Thyroid gland (tissue), 4 donors: ENCODE data around the gene AQP12B. TPM values are rescaled to one million over a fixed set of nuclear protein-coding genes. Genes with fewer than 3 reads are reported as not detected.

Experiments used
- DNase-seq, 2 donors: peaks; one replicate each; pipeline ENCODE4 v3.0.0-alpha.2; 2019
- H3K27ac ChIP-seq, 3 donors: fragments of 200-600 bp; sonication (generic); 1 replicate in 2 of 3; 2 replicates in 1 of 3; pipeline ENCODE4 v1.5.1; 2016 to 2019; ENCODE audit warnings: mild to moderate bottlenecking in 1 of 3, moderate library complexity in 1 of 3
- H3K27me3 ChIP-seq: fragments of 200-600 bp; sonication (generic); one replicate; pipeline ENCODE4 v1.5.1; 2019
- H3K36me3 ChIP-seq, 2 donors: fragments of 200-600 bp; sonication (generic); one replicate each; pipeline ENCODE4 v1.5.1; 2016 to 2019
- H3K4me1 ChIP-seq, 2 donors: fragments of 200-600 bp; sonication (generic); one replicate each; pipeline ENCODE4 v1.5.1; 2017 to 2019
- H3K4me3 ChIP-seq, 3 donors: fragments of 200-600 bp; sonication (generic); replicated peaks in 1 of 3; 1 replicate in 2 of 3; 2 replicates in 1 of 3; pipeline ENCODE4 v1.5.1; 2016; ENCODE audit warnings: mild to moderate bottlenecking in 1 of 3
- H3K9me3 ChIP-seq: fragments of 200-600 bp; sonication (generic); one replicate; pipeline ENCODE4 v1.5.1; 2017
- CTCF ChIP-seq, 6 experiments: fragments of 200-600 bp in 3 of 6; fragments of 450-650 bp in 3 of 6; sonication (generic) in 3 of 6; IDR thresholded peaks; one replicate each; pipeline ENCODE4 v1.5.1; 2016 to 2019; ENCODE audit warnings: antibody characterized with exemption in 6 of 6, mild to moderate bottlenecking in 2 of 6, inconsistent platforms in 1 of 6, moderate library complexity in 1 of 6
- POLR2A ChIP-seq, 2 donors: fragments of 450-650 bp; IDR thresholded peaks; one replicate each; pipeline ENCODE4 v1.6.1; 2017; ENCODE audit warnings: antibody characterized with exemption in 2 of 2, mild to moderate bottlenecking in 2 of 2, moderate library complexity in 1 of 2
- WGBS, 2 donors: methylation state at CpG; one replicate each; pipeline ENCODE4 v1.1.5; 2017; 5-methylcytosine and 5-hydroxymethylcytosine counted together
- intact Hi-C: fragments of 100-400 bp; cut with DNase I; formaldehyde crosslinking; loops from one replicate; pipeline ENCODE4 v1.15.1; 2023
- total RNA-seq, 4 donors: library from RNA; depleted of rRNA; stranded (reverse); fragments of >200 nt; gene quantifications; one replicate each; pipeline ENCODE4 v1.2.3, GENCODE V29; 2016

AQP12B gene
- total RNA-seq, 4 donors from 2014 or later = 0.13 TPM; not detected in 3

- intact Hi-C loops = no loop called here
- Histone ChIP-seq H3K9me3 (no peaks in the 10 kb centered on the region), H3K36me3 (no peaks in the 10 kb centered on the region), H3K4me1 (no peaks in the 10 kb centered on the region), H3K4me3 (no peak overlapping the region), H3K27ac (no peak overlapping the region), H3K27me3 (no peaks in the 10 kb centered on the region)
- WGBS, 2 donors = 92 to 93% methylated on average over 16 to 31 of the region's 31 CpGs
- no peak for DNase-seq
- TF ChIP-seq POLR2A (IDR thresholded peaks at IDR 0.05) = no peak
- TF ChIP-seq CTCF (IDR thresholded peaks at IDR 0.05) = no peak
These were observed 35.2 kb upstream of the AQP12B start for GRCh38 chr2:240717681-240718581.

- intact Hi-C loops = no loop called here
These were observed 34.5 kb upstream of the AQP12B start for GRCh38 chr2:240717181-240717641.

GRCh38 chr2:240716130-240716798 is 33.6 kb upstream of the AQP12B start:
- no peaks in the 10 kb centered on the region for H3K27me3 ChIP-seq
- 91 to 92% methylated on average over 21 to 23 of the region's 23 CpGs for WGBS, 2 donors
- H3K36me3 ChIP-seq = no peaks in the 10 kb centered on the region
- H3K27ac ChIP-seq = no peak overlapping the region
- no peaks in the 10 kb centered on the region for H3K4me1 ChIP-seq
- intact Hi-C loops = no loop called here
- DNase-seq = no peak
- TF ChIP-seq POLR2A (IDR thresholded peaks at IDR 0.05) = no peak
- TF ChIP-seq CTCF (IDR thresholded peaks at IDR 0.05) = no peak
- no peaks in the 10 kb centered on the region for H3K9me3 ChIP-seq
- H3K4me3 ChIP-seq = no peak overlapping the region

More at GRCh38 chr2:240717181-240717641, 34.5 kb upstream of the AQP12B start:
- Histone ChIP-seq H3K4me3 (no peak overlapping the region), H3K4me1 (no peaks in the 10 kb centered on the region), H3K27me3 (no peaks in the 10 kb centered on the region), H3K36me3 (no peaks in the 10 kb centered on the region), H3K27ac (no peak overlapping the region), H3K9me3 (no peaks in the 10 kb centered on the region)
- TF ChIP-seq POLR2A (IDR thresholded peaks at IDR 0.05) (no peak), CTCF (IDR thresholded peaks at IDR 0.05) (no peak)
- WGBS, 2 donors = 80 to 84% methylated on average over 10 to 15 of the region's 18 CpGs
- no peak for DNase-seq

- no peak for DNase-seq
- H3K27ac ChIP-seq = no peak overlapping the region
- 62 to 88% methylated on average over 10 to 19 of the region's 23 CpGs for WGBS, 2 donors
- no peaks in the 10 kb centered on the region for H3K4me1 ChIP-seq
- no peak for TF ChIP-seq POLR2A (IDR thresholded peaks at IDR 0.05)
- no peak for TF ChIP-seq CTCF (IDR thresholded peaks at IDR 0.05)
- no peak overlapping the region for H3K4me3 ChIP-seq
- no peaks in the 10 kb centered on the region for H3K27me3 ChIP-seq
- H3K9me3 ChIP-seq = no peaks in the 10 kb centered on the region
- intact Hi-C loops = no loop called here
- no peaks in the 10 kb centered on the region for H3K36me3 ChIP-seq
These were observed 32.4 kb upstream of the AQP12B start for GRCh38 chr2:240714747-240715725.
